Measurements from ENCODE around the gene SYNGR4.

The SYNGR4 gene

DNA sequence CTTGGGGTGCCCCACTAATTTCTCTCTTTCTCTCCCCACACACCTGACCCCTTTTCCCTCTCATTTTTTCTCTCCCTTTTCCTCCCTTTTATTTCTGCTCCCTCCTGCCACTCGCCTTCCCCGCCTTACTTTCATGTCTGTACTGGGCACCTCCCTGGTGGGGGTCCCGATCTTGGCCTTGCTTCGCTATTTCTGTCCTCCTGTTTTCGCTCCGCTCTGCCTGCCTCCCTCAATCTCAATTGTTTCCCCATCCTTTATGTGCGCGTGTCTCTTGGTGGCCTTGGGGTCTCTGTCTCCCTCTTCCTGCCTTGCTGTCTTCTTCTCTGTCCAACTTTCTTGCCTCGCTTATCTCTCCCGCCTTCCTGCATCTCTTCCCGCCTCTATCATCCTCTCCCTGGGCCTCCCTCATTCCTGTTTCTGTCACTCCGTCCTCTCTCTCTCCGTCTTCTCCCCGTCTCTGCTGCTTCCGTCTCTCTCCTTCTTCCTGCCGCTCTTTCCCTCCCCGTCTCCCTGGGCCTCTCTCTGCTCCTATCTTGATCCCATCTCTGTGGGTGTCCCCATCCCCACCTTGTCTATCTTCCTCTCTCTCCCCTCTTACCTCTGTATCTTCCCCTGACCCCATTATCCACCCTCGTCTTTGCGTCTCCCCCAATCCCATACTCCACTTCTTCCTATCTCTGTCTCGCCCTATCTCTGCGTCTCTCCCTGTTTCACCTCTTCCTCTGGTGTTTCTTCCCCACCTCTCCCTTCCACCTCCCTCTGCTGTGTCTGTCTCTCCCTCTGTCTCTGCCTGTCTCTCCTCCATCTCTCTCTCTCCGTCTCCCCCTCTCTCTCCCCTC, 33.3 kb downstream of the SYNGR4 start:
- DNase-seq (ENCODE audit: low spot score): no peak

GRCh38 chr19:48398102-48398374, 33.9 kb downstream of the SYNGR4 start:
- no peak for DNase-seq (ENCODE audit: low spot score)

GRCh38 chr19:48398375-48399235, 34.4 kb downstream of the SYNGR4 start:
- peak; percentile 91 for DNase-seq (ENCODE audit: low spot score)

DNA sequence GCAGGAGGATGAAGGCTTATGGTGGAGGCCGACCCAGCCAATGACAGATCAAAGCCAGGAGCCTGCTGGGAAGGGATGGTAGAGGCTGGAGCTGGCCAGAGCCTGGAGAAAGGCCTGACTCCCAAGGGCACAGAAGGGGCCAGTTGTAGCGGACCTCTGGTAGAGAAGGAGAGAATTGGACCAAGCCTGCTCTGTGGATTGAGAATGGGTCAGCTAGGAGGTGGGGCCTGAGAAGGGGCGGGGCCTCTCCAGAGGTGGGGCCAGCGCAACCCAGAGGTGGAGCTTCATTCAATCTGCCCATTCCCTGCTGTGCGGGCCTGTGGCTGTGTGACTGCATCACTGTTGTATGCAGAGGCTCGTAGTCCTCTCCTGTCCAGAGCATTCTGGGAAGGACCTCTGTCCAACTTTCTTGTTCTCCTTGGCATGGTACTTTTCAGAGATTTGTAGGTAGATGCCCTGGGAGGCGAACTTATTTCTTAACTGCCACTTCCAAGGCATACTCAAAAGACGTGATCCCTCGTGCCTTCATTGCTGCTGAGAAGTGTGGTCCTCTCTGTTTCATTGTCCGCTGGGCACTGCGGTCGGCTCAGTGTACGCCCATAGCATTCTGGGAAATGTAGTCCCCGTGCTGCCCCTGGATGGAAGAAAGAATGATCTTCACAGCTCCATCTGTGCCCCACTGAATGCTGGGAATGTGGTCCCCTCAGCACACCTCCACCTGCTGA, 36.0 kb downstream of the SYNGR4 start:
- DNase-seq (ENCODE audit: low spot score): no peak

- DNase-seq (ENCODE audit: low spot score): no peak
These were observed 37.1 kb downstream of the SYNGR4 start for GRCh38 chr19:48401287-48401686.

DNA sequence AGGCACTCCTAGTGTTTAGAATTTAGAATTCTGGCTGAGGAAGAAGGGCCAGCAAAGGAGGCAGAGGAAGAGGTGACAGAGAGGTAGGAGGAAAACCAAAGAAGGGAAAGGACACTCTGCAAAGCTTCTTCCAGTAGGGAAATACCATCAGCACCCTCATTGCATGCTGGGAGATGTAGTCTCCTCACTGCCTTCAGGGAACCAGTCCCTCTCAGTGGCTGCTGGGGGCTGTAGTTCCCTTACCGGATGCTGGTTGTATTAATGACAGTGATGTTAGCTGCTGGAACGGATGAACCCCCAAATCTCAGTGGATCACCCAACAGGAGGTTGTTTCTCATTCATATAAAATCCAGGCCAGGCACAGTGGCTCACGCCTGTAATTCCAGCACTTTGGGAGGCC, 39.4 kb downstream of the SYNGR4 start:
- DNase-seq (ENCODE audit: low spot score): peak; percentile 72

GRCh38 chr19:48405010-48405659, 41.0 kb downstream of the SYNGR4 start:
- no peak for DNase-seq (ENCODE audit: low spot score)

DNA sequence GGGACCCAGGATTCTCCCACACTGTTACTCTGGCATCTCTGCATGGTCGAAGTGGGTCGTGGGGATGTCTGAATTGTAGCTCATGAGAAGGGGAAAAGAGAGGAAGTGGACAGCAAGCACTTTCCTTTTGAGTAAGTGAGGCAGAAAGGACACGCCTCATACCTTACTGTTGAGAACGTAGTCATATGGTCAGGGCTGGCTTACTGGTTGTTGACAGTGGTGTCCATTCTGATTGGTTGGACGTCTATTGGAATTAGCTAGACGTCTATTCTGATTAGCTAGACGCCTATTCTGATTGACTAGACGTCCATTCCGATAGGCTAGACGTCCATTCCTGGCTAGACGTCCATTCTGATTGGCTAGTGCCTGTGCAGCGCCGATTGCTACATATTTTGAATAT, 41.7 kb downstream of the SYNGR4 start:
- no peak for DNase-seq (ENCODE audit: low spot score)

GRCh38 chr19:48413879-48414587, 49.9 kb downstream of the SYNGR4 start:
- DNase-seq (ENCODE audit: low spot score): no peak

GRCh38 chr19:48415395-48415794, 51.2 kb downstream of the SYNGR4 start:
- DNase-seq (ENCODE audit: low spot score): peak; percentile 73

DNA sequence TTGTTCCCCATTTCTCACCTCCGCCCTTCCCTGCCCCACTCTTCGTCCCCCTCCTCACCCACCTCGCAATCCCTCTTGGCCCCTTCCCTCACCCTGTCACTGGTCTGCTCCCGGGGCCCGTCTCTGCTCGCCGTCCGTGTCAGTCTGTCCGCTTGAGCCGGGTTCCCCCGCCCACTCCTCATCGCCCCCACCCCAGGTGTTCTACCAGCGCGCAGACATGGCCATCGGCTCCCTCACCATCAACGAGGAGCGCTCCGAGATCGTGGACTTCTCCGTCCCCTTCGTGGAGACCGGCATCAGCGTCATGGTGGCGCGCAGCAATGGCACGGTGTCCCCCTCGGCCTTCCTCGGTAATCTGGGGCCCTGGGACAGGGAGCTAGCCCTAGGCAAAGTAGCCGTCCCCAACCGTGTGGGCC, 51.6 kb downstream of the SYNGR4 start:
- DNase-seq (ENCODE audit: low spot score): no peak

GRCh38 chr19:48417421-48417820, 53.3 kb downstream of the SYNGR4 start:
- no peak for DNase-seq (ENCODE audit: low spot score)

DNA sequence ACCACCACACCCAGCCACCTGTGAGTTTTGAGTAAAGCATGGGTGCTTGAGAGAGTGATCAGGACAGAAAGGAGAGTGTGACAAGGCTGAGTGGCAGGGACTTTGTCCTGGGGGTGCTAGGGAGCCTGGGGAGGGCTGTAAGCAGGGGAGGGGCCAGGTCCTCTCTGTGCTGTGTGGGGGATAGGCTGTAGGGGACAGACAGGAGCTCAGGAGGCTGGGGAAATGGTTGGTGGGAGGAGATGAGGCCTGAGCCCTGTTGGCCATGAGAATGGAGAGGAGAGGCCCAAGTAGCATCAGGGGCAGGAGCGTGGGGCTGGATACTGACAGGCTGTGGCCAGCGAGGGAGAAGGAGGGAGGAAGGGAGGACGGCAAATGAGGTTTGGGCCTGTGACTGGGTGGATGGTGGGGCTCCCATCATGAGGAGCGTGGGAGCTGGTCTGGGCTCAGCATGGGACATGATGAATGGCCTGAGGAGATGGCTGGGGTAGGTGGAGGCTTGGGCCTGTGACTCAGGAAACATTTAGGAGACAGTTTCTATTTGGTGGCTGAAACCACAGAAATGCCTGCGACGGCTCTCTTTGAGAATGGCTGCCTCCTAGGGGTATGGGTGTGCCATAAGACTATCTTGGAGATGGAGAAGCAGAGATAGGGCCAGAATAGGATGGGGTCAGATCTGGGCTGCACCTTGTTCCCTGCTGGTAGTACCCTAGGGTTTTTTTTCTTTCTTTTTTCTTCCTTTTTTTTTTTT, 54.3 kb downstream of the SYNGR4 start:
- no peak for DNase-seq (ENCODE audit: low spot score)

DNA sequence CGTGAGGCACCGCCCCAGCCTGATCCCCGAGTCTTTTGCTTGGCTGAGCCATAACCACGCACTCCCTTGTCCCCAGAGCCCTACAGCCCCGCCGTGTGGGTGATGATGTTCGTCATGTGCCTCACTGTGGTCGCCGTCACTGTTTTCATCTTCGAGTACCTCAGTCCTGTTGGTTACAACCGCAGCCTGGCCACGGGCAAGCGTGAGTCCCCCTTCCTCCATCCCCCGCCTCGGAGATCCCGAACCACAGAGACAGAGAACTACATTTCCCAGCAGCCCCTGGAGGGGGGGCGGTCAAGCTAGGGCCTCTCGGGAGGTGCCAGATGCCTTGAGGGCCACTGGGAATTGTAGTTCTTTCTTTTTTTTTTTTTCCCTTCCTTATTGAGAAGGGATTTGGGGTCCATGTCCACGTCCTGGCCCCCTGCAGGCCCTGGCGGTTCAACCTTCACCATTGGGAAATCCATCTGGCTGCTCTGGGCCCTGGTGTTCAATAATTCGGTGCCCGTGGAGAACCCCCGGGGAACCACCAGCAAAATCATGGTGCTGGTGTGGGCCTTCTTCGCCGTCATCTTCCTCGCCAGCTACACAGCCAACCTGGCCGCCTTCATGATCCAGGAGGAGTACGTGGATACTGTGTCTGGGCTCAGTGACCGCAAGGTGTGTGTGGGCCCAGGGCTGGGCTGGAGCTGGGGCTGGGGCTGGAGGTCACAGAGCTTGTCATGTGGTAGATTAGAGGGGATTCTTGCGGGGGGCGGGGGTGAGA, 55.2 kb downstream of the SYNGR4 start:
- DNase-seq (ENCODE audit: low spot score): peak; percentile 73

DNA sequence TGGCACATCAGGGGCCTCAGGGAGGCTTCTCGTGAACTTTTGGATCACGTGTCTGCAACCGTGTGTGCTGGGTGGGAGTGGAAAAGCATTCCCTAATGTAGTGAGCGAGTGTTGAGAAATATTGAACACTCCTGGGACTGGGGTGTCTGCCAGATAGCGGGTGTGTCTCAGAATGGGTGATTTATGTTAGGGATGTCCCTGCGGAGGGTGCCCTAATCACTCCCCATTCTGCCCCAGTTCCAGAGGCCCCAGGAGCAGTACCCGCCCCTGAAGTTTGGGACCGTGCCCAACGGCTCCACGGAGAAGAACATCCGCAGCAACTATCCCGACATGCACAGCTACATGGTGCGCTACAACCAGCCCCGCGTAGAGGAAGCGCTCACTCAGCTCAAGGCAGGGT, 57.4 kb downstream of the SYNGR4 start:
- DNase-seq (ENCODE audit: low spot score): no peak

DNA sequence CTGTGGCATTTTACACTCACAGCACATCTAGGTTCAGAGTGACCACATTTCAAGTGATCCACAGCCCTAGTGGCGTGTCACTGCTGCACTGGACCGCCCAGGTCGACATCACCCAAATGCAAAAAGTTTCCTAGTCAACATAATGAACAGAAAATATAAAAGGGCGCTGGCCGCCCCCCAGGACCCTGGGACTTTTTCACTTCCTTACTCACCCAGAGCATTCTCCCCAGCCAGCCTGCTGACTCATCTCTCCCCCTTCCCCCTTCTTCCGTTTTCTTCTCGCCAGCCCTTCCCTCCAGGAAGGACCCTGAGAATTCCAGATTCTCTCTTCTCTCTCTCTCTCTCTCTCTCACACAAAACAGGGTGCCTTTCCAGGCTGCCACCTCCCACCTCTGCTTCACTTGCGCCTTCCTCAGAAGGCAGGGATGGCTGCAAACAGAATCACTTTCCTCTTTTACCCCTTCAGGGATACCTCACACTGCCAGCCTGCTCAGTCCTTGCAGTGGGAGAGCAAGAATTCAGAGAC, 60.6 kb downstream of the SYNGR4 start:
- no peak for DNase-seq (ENCODE audit: low spot score)
